ENCODE data around the gene LCE1B.

- TF ChIP-seq, protein P1, sequence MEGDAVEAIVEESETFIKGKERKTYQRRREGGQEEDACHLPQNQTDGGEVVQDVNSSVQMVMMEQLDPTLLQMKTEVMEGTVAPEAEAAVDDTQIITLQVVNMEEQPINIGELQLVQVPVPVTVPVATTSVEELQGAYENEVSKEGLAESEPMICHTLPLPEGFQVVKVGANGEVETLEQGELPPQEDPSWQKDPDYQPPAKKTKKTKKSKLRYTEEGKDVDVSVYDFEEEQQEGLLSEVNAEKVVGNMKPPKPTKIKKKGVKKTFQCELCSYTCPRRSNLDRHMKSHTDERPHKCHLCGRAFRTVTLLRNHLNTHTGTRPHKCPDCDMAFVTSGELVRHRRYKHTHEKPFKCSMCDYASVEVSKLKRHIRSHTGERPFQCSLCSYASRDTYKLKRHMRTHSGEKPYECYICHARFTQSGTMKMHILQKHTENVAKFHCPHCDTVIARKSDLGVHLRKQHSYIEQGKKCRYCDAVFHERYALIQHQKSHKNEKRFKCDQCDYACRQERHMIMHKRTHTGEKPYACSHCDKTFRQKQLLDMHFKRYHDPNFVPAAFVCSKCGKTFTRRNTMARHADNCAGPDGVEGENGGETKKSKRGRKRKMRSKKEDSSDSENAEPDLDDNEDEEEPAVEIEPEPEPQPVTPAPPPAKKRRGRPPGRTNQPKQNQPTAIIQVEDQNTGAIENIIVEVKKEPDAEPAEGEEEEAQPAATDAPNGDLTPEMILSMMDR (IDR thresholded peaks at IDR 0.05; ENCODE audit: insufficient read depth, low read length, poor library complexity, severe bottlenecking): no peak
- TF ChIP-seq EZH2phosphoT487 (conservative IDR thresholded peaks at IDR 0.05; ENCODE audit: low read length): no peak
Observed at GRCh38 chr1:152774875-152775274, 36.9 kb upstream of the LCE1B start, which contains the start of gene LCE1F.

All from SU-DHL-6 (cell line).